GM12873 (cell line): ENCODE data around the gene NIPBL.

Experiments used
- CTCF ChIP-seq: IDR thresholded peaks from 2 replicates; pipeline ENCODE4 v1.5.1; 2012; ENCODE audit warnings: low read depth, mild to moderate bottlenecking, moderate library complexity, low read length, control low read depth; ENCODE audit not compliant: insufficient read depth; ENCODE audit errors: missing control alignments

Gene NIPBL

DNA sequence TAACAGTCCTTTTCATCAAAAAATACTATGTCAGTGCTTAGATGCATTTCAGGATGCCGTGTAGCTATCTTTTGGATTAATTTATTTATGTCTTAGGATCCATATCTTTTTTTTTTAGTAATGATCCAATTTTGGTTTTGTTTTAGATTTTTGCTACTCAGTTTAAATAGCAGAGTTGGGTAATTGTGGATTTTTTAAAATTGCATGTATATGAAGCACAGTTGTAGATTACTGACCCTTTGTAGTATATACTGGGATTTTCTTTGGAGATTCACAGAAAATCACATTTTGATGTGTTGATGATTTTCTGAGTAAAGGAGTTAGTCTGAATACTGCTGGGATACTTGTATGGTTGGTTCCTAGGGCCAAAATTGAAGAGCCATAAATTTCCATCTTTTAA lies 111.8 kb downstream of the NIPBL start:
- TF ChIP-seq CTCF: no peak

DNA sequence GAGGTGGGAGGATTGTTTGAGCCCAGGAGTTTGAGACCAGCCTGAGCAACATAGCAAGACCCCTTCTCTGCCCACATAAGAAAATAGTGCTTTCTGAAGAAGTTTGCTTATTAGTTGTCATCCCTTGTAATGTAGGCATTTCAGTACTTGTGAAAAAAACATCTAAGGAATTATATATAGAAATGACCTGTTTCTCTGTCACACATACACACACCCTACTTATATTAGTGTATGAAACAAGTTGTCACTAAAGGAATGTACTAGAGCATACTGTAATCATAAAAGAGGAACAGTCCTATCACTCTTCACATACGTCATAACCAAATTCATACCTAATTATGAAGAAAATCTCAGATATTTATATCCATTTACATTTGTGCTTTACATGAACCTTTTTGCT lies 122.0 kb downstream of the NIPBL start:
- TF ChIP-seq CTCF: no peak

DNA sequence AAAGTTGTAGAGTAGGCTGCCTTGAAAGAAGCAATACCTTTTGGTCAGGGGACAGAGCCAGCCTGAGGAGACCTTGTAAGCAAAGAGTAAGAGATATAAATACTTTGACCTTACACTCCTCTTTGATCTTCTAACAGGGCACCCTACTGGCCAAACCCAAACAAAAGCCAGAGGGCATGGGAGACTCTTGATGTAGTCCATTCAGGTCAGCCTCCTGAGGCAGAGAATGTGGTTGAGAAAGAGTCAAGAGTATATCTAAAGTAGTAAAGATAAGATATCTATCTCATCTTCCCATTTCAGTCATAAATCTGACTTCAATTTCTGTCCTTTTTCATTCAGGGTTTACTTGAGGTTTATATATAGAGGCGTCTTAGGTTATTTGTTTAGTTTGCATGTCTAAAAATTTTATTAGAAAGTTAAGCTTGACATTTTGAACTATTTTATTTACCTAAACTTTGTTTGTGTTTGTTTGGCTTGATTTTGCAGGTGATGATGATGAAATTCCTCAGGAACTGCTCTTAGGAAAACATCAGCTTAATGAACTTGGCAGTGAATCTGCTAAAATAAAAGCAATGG lies 125.7 kb downstream of the NIPBL start:
- TF ChIP-seq CTCF: no peak

DNA sequence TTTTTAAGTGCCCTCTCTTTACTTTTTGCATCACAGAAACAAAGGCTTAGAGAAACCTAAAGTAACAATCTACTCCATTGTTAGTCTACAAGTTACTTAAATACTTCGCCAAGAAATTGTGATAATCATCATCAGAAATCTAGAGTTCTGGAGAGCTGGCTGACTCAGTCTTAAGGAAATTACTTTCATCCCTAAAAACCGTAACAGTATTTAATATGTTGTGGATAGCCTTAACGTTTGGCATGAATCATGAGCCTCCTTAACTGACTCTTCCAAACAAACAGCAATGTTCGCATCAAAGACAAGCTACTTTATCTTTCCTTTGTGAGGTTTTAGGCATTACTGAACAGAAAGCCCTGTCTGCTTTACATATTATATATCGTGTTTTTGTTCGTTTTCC lies 128.7 kb downstream of the NIPBL start:
- TF ChIP-seq CTCF: no peak

- TF ChIP-seq CTCF: peak; percentile 55
Observed at GRCh38 chr5:37005946-37006540, 129.5 kb downstream of the NIPBL start.

GRCh38 chr5:37014321-37014720 lies 137.8 kb downstream of the NIPBL start:
- no peak for TF ChIP-seq CTCF

DNA sequence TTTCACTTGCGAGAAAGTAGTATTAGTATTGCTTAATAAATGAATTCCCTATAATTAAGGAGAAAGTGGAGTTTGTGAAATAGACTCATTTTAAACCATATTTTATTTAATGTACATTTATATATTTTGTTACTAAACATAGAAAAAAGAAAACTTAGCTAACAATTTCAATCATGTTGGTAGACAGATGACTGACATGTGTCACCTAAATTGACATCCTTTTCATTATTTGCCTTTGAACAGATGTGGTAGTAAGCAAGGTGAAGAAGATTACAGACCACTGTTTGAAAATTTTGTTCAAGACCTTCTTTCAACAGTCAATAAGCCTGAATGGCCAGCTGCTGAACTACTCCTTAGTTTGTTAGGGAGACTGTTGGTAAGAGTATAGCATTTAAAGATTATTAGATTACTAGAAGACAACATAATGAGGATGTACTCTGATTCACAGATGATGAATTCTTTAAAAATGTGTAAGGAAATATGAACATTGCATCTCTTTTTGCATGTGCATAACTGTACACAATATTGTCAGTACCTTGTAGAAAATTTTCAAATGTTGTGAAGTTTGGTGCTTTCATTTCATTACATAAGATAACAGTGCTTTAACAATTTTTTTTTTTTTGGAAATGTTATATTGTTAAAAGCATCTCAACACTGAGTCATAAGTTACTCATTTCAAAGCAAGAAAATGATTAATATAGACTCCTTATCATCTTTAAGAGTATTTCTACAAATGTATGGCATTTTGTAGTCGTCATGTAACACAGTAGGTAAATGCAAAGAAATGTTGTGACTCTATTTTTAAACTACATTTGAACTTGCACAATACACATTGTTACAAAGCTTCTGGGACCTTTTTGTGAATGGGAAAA lies 139.5 kb downstream of the NIPBL start:
- no peak for TF ChIP-seq CTCF
